GM13976 (cell line): ENCODE measurements around the gene SP1.
"Not testable (repeated sequence)": the region's sequence is repeated elsewhere in the genome, so short reads cannot be mapped to it uniquely, and the experiment has no call there.

Source experiments
- DNase-seq: peaks from one replicate; pipeline ENCODE4 v3.0.0; 2012; ENCODE audit warnings: low spot score
- CTCF ChIP-seq: IDR thresholded peaks from 2 replicates; pipeline ENCODE4 v1.5.1; 2012; ENCODE audit warnings: borderline replicate concordance, mild to moderate bottlenecking; ENCODE audit not compliant: insufficient read depth; ENCODE audit errors: extremely low read depth, missing control alignments, control extremely low read depth
- in situ Hi-C: fragments of 300-500 bp; cut with MboI; formaldehyde crosslinking; loops from one replicate; pipeline ENCODE4 v1.12.0; 2022; ENCODE audit warnings: low sequenced_read_pairs, mixed read lengths, inconsistent platforms; ENCODE audit not compliant: unreplicated experiment

SP1 gene

GRCh38 chr12:53380104-53380793 is at the start of gene SP1:
TSS of gene SP1 (plus strand) at chr12:53380176. CDS start at chr12:53380292, 116 bp downstream.
- TF ChIP-seq CTCF, result no peak
- peak; percentile 90 for DNase-seq
- in situ Hi-C loops, result no loop called here

DNA sequence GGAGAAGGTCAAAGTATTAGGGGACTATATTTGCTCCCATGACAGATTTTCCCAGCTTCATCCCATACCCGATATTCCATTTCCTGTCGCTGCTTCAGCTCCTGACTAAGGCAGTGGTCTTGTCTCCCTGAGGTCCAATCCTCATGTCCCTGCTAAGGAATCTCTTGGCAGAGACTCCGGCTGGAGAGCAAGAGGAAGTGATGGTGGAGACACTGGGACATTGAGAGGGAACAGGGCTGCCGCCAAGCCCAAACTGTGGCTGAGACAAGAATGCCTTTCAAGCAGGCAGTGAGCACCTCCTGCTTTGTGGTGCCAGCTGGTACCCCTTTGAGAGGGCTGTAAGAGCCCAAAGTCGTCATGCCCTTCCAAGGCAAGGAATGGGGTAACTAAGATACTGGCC is 49.3 kb upstream of the SP1 start:
- TF ChIP-seq CTCF, result no peak
- in situ Hi-C loops, result no loop called here
- DNase-seq, result no peak

DNA sequence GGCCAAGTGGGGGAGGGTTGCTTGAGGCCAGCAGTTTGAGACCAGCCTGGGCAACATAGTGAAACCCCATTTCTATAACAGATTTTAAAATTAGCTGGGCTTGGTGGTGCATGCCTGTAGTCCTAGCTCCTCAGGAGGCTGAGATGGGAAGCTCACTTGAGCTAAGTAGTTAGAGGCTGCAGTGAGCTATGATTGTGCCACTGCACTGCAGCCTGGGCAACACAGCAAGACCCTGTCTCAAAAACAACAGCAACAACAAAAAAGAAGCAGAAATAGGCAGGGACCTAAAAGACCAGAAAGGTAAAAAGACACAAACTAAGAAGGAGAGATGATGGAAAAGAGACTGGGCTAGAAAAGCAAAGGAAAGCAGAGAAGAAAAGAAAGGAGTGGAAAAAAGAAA is 47.6 kb upstream of the SP1 start:
- in situ Hi-C loops, DNase-seq: not testable (repeated sequence)

GRCh38 chr12:53332744-53333143 is 47.2 kb upstream of the SP1 start:
- in situ Hi-C loops, result no loop called here
- no peak for TF ChIP-seq CTCF
- DNase-seq, result no peak

DNA sequence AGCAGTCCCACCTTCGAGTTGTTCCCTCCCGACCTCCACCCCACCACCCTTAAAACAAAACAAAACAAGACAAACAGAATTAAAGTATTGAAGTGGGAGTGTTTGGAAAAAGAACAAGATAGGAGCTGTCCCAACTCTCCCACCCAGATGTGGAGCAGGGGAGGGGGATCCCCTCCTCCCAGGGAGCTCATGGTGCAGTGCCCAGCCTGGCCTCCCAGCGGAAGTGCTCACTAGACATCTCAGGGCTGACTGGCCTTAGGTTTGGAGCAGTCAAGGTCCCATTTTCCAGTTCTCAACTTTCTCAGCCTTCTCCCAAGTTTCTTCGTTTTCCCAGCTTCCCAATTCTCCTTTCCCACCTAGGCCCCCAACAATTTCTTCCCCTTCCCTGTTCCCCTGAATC is 46.7 kb upstream of the SP1 start:
- no peak for DNase-seq
- TF ChIP-seq CTCF, result no peak
- in situ Hi-C loops, result no loop called here

DNA sequence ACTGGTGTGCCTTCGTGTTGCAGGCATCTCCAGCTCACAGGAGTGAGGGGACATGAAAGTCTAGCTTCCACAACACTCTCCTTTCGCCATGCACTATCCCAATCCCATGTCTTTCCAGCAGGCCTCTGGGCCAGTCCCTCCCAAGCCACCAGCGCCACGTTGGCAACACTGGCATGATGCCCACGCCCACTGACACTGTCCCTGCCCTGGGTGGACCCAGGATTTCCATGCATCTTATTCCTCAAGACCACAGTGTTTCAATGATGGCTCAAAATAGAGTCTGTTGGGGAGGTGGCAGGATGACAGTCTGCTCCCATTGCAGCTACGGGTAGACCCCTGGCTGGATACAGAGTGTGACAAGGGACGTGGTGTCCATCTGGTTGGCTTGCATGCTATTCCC is 46.1 kb upstream of the SP1 start:
- in situ Hi-C loops, result no loop called here
- no peak for TF ChIP-seq CTCF
- no peak for DNase-seq

DNA sequence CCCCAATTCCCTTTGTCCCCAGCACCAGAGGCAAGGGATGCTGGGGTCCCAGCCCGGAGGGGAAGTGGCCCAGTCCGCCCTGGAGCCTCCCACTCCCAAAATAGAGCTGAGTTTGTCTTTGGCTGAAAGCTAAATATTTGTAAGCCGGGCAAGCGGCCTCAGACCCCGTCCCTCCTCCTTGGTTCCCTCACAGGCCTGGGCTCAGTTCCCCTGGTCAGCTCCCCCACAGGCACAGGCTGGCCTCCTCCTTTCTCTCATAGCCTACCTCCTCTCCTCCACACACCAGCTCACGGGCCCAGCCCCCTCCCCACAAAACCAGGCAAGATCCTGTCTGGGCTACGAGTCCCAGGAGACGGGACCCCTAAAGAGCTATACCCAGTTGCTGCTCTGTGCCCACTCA is 45.2 kb upstream of the SP1 start:
- no peak for TF ChIP-seq CTCF
- in situ Hi-C loops, result no loop called here
- no peak for DNase-seq
